Esophagus squamous epithelium (tissue), 4 donors: ENCODE data around the gene C15orf40. TPM values are rescaled to one million over a fixed set of nuclear protein-coding genes. Genes with fewer than 3 reads are reported as not detected.

Source experiments
- total RNA-seq, 4 donors: library from RNA; depleted of rRNA; stranded (reverse); fragments of >200 nt; gene quantifications; one replicate each; pipeline ENCODE4 v1.1.0, GENCODE V29; 2016

The C15orf40 gene
- total RNA-seq, 4 donors from 2014 or later: 6.1 to 31.4 (median 18.6) TPM

Other genes starting within 250 kb of the C15orf40 start
- gene FSD2, start 205.6 kb downstream of the C15orf40 start, total RNA-seq: not detected
- gene WHAMM, start 202.0 kb downstream of the C15orf40 start, total RNA-seq: 1 to 10 TPM; 5.3 to 8.8 (median 6.1) TPM
- gene HOMER2, start 58.9 kb downstream of the C15orf40 start, total RNA-seq: 10 to 100 TPM; 30.9 to 59.0 (median 39.4) TPM
- gene RAMAC, start 25.4 kb downstream of the C15orf40 start, total RNA-seq: 10 to 100 TPM; 29.1 to 31.5 (median 31.1) TPM
- 10 to 100 TPM; 37.3 to 60.8 (median 55.9) TPM for gene BTBD1, start 55.6 kb upstream of the C15orf40 start, total RNA-seq
- 1 to 10 TPM in 3 of 4 donors, under 1 TPM in 1; 0.45 to 4.3 (median 2.5) TPM for gene TM6SF1, start 96.0 kb upstream of the C15orf40 start, total RNA-seq
- 10 to 100 TPM in 2 of 4 donors, 1 to 10 TPM in 2; 3.7 to 47.7 (median 17.1) TPM for gene HDGFL3, start 196.2 kb upstream of the C15orf40 start, total RNA-seq